Neutrophil (primary cell): ENCODE data around the gene SRF.

Experiments
- H3K27ac ChIP-seq: fragments of 200-600 bp; sonication (generic); 2 replicates; pipeline ENCODE4 v1.5.1; 2016; ENCODE audit warnings: mild to moderate bottlenecking, moderate library complexity
- H3K27me3 ChIP-seq: fragments of 200-600 bp; sonication (generic); 2 replicates; pipeline ENCODE4 v1.6.0; 2016; ENCODE audit warnings: mild to moderate bottlenecking
- H3K36me3 ChIP-seq: fragments of 200-600 bp; sonication (generic); 2 replicates; pipeline ENCODE4 v1.5.1; 2017
- H3K4me1 ChIP-seq, 2 experiments: fragments of 200-600 bp in 1 of 2; sonication (generic) in 1 of 2; 1 replicate in 1 of 2; 2 replicates in 1 of 2; pipeline versions ENCODE4 v1.5.1 to v1.6.1; 2013 to 2016; ENCODE audit warnings: low read depth in 1 of 2, low read length in 1 of 2, mild to moderate bottlenecking in 1 of 2, moderate library complexity in 1 of 2; ENCODE audit not compliant: control insufficient read depth in 1 of 2, insufficient read depth in 1 of 2
- H3K4me3 ChIP-seq, 2 experiments: fragments of 200-600 bp in 1 of 2; sonication (generic) in 1 of 2; 1 replicate in 1 of 2; 2 replicates in 1 of 2; pipeline ENCODE4 v1.5.1; 2013 to 2016; ENCODE audit warnings: low read depth in 1 of 2, low read length in 1 of 2, mild to moderate bottlenecking in 1 of 2, moderate library complexity in 1 of 2
- H3K9me3 ChIP-seq: fragments of 200-600 bp; sonication (generic); 2 replicates; pipeline ENCODE4 v1.5.1; 2016
- CTCF ChIP-seq: fragments of 200-600 bp; sonication (generic); IDR thresholded peaks from 2 replicates; pipeline ENCODE4 v1.5.1; 2016; ENCODE audit warnings: antibody characterized with exemption

The SRF gene

GRCh38 chr6:43170931-43171706 lies at the start of gene SRF:
TSS of gene SRF (plus strand) at chr6:43171269. CDS start at chr6:43171657, 388 bp downstream.
- peaks cover 46 to 48% of the 10 kb centered on the region in 2 experiments for H3K4me1 ChIP-seq
- H3K27me3 ChIP-seq: no peaks in the 10 kb centered on the region
- H3K36me3 ChIP-seq: peaks cover 12% of the 10 kb centered on the region
- TF ChIP-seq CTCF: peak; percentile 97
- no peaks in the 10 kb centered on the region for H3K9me3 ChIP-seq
- peak within 1 kb of the TSS; percentile 89 to 91 for H3K4me3 ChIP-seq
- H3K27ac ChIP-seq: peak within 1 kb of the TSS; percentile 95

- Histone ChIP-seq H3K27me3 (no peaks in the 10 kb centered on the region), H3K4me3 (no peak overlapping the region), H3K27ac (no peak overlapping the region), H3K36me3 (no peaks in the 10 kb centered on the region), H3K4me1 (no peaks in the 10 kb centered on the region), H3K9me3 (no peaks in the 10 kb centered on the region)
- TF ChIP-seq CTCF: no peak
These were observed 48.9 kb upstream of the SRF start for GRCh38 chr6:43122146-43122545.

GRCh38 chr6:43123461-43124314 lies 47.4 kb upstream of the SRF start:
- Histone ChIP-seq H3K4me1 (no peaks in the 10 kb centered on the region), H3K27ac (no peak overlapping the region), H3K27me3 (no peaks in the 10 kb centered on the region), H3K9me3 (no peaks in the 10 kb centered on the region), H3K36me3 (no peaks in the 10 kb centered on the region), H3K4me3 (no peak overlapping the region)
- no peak for TF ChIP-seq CTCF

GRCh38 chr6:43124481-43124880 lies 46.6 kb upstream of the SRF start:
- Histone ChIP-seq H3K4me1 (no peaks in the 10 kb centered on the region), H3K9me3 (no peaks in the 10 kb centered on the region), H3K36me3 (no peaks in the 10 kb centered on the region), H3K27ac (no peak overlapping the region), H3K27me3 (no peaks in the 10 kb centered on the region), H3K4me3 (no peak overlapping the region)
- TF ChIP-seq CTCF: no peak

GRCh38 chr6:43125119-43125518 lies 46.0 kb upstream of the SRF start:
- Histone ChIP-seq H3K4me1 (no peaks in the 10 kb centered on the region), H3K4me3 (no peak overlapping the region), H3K36me3 (no peaks in the 10 kb centered on the region), H3K27ac (no peak overlapping the region), H3K9me3 (no peaks in the 10 kb centered on the region), H3K27me3 (no peaks in the 10 kb centered on the region)
- TF ChIP-seq CTCF: no peak
